GM19328 (cell line): Measurements from ENCODE around the gene PHF13.
A peak's percentile ranks its signal among the peaks of the same experiment; 100 is the strongest.

Source experiments
- ATAC-seq: cut with Tn5 transposase; IDR thresholded peaks from one replicate; pipeline ENCODE4 v1.9.1; 2021; ENCODE audit warnings: mild to moderate bottlenecking, moderate library complexity; ENCODE audit not compliant: unreplicated experiment

PHF13 gene

DNA sequence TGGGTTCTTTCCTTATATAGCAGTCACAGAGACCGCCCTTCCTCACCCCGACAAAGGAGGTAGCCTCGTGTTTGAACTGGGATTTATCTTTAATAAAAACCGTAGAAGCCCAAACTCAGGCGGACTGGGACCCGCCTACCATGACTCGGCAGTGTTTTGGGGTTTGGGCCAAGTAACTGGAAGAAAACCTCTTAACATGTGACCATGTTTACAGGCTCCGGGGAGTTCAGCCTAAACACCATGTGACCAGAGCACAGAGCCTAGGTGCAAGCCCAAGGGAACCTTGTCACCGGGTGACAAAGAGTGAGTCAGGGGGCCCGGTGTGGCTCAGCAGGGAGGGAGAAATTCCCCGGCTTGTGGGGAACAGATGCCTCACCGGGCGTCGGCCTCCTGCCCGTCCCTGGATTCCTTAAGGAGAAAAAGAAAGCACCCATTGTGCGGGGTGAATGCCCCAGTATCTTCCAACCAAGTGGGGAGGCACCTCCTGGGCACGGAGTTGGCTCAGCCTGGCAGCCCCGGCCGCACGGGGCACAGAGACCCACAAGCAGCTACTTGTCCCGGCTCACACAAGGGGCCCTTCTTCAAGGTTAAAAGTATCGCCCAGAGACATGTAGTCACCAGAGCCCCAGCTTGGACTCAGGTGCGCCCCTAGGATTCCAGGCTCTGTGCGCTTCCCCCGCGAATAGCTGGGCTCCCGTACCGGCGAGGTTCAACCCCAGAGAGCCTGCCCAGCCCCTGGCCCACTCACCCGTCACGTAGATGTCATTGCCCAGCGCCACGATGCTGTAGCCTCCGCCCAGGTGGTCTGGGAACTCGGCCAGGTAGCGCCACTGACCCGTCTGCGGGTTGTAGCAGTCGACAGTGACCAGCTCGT, 12.2 kb upstream of the PHF13 start:
- ATAC-seq: no peak

DNA sequence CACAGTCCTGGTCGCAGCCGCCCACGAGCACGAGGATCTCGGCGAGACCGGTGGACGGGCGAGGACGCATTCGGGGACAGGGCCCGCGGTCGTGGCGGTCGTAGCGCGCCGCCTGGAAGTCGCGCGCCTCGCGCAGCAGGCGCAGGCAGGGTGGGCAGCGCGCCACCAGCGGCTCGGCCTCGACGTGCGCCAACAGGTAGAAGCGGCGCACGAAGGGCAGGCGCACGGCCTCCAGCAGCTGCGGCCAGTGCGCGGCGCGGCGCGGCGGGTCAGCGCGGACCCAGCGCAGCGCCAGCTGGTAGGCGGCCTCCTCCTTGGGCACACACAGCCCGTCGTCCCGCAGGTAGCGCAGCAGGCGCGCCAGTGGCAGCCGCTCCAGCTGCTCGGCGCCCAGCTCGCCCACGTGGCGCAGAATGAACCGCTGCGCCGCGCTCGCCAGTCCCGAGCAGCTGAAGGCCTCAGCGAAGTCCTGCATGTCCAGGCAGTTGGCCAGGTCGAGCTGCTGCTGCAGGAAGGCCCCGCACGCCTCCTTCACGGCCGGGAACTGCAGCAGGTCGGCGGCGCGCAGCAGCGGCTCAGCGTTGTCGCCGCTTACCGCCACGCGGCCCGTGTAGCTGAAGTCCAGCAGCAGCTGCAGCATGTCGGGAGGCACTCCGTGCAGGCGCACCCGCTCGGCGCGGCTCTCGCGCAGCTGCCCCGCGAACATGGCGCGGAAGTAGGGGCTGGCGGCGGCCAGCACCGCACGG, 11.4 kb upstream of the PHF13 start:
- peak; percentile 6 for ATAC-seq

DNA sequence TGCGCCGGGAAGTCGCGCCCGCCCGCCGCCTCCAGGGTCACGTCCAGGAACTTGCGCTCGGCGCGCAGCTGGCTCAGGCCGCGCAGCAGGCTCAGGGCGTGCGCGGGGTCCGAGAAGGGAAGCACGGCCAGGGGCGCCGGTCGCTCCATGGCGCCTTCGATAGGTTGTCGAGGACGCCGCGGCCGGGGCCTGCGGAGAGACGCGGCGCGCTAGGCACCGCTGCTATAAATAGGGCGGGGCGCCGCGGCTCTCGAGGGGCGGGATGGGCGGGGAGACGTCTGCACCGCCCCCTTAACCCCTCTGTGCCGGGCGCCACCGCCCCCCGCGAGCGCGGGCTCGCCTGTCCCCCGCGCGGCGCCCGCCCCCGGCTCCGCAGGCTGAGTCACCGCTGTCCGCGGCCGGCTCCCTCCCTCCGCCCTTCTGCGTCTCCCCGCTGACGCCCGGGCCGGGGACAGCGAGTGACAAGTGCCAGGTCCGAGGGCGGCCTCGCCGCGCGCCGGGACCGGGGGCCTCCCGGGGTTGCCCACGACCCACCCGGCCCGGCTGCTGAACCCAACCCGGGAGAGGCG, 10.8 kb upstream of the PHF13 start, which contains the start of gene KLHL21:
KLHL21 (minus strand) TSS at position 201 of the 569 bp plus-strand sequence; CDS start at position 149, 52 bp downstream.
- ATAC-seq: peak; percentile 47

DNA sequence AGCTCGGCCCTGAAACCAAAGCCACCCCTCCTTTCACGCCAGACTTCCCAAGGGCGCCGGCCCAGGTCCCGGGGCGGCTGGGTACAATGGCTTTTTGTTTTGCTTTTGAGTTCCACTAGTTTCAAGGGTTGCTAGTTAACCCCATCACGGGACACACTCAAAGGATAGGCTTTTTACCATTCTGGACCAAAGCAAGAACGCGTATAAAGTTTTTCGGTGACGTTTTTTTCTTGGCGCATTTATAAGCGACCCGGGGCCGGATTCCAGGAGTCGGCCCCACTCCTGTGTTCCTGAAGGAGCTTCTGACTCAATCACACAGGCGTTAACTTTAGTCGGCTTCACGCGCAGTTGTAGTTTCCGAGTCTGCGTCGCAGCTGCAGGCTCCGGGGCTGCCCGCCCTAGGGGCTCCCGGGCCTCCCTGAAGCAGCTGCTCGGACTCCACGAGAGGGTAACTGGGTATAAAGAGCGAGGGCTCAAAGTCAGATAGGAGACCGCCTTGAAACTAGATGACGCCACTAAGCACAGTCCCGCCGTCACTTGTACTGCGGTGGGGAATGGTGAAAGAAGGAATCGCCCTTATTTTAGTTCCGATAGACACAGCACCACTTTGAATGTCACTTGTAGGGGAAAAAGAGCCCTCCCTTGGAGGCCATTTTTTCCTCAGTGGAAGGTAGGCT, 10.2 kb upstream of the PHF13 start:
- ATAC-seq: peak; percentile 24

DNA sequence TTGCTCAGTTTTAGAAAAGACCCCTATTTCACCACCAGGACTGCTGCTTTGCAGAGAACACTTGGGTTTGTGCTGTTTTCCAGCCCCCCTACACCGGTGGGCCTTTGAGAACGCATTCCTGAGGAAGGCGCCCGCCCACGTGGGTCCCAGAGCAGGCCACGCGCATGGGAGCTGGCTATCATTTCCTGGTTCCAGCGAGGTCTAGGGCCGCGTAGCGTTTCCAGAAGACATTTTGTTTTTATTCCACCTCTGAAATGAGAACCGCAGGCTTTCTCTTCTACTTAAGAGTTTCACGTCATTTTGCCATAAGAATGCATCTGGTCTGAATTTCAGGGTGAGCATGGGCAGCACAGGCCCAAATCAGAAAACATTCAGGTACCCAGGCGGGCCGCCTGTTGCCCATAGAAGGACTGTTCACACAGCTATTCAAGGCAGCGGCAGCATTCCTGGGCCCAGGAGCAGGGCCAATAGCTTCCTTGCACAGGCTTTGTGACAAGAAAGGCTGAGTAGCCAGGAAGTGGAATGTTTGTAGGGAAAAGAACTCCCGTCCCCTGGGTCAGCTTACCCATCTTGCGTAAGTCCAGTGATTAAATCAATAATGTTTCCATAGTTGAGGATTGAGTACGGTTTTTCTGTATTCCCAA, 9.5 kb upstream of the PHF13 start:
- ATAC-seq: no peak

DNA sequence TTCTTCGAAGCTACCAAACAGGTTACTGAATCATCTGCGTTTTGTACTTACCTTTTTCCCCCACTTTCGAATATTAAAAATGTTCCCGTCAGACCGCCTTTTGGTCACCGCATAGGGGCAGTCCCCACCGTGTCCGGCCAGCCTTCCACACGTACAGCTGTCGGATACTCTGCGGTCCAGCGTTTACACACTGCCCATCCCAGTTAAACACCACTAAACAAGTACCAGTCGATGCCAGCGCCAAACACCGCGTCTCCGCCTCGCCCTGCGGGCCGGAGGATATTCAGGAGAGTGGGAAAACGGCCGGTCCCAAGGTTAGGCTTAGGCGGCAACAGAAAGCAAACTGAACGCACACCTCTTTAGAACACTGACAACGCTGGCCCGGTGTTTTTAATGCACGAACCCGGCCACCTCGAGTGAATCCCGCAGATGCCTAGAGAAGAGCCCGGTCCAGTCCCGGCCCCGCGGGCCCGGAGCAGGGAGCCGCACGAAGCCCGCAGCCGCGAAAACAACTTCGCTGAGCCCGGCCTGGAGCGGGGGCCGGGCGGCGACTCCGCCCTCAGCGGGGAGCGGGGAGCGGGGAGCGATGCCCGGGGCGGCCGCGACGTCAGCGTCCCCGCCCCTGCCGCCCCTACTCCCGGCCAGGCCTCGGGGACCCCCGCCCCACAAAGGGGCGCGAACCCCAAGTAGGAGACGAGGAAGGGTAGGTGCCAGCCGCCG, 730 bp upstream of the PHF13 start:
- ATAC-seq: peak; percentile 31

DNA sequence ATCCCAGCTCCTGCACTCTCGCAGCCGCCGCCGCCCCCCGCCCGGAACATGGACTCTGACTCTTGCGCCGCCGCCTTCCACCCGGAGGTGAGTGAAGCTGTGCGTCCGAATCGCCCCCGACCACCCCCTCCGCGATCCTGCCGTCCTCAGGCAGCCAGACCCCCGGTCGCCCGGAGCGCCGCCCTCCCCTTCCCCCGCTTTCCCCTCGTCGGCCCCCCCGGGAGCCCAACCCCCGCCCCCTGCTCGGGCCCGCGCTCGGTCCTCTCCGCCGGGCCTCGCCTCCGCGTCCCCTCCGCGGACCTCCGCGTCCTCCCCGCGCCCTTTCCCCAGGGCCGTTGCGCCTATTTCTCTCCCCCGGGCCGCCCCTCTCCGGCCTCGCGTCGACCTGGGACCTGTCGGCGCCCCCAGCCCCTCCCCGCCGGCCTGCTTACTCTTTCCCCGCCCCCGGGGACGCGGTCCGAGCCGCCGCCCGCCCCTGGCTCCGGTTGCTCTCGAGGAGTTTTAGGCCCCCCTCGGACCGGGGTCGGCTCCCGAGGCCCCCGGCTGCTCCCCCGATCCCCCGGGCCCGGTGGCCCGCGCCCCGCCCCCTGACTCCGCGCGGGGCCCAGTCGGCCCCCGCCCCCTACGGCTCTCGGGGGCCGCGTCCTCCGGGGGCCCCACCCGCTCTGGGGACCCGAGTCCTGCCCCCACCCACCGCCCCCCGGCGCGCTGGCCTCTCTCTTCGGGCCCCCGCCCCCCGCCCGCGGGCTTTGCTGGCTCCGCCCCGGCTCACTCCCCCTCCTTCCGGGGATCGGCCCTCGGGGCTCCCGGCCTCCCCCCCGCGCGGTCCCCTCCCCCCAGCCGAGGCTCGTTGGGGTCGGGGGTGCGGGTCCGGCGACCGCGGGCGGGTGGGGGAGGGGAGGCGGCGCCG, 743 bp downstream of the PHF13 start:
- ATAC-seq: no peak

DNA sequence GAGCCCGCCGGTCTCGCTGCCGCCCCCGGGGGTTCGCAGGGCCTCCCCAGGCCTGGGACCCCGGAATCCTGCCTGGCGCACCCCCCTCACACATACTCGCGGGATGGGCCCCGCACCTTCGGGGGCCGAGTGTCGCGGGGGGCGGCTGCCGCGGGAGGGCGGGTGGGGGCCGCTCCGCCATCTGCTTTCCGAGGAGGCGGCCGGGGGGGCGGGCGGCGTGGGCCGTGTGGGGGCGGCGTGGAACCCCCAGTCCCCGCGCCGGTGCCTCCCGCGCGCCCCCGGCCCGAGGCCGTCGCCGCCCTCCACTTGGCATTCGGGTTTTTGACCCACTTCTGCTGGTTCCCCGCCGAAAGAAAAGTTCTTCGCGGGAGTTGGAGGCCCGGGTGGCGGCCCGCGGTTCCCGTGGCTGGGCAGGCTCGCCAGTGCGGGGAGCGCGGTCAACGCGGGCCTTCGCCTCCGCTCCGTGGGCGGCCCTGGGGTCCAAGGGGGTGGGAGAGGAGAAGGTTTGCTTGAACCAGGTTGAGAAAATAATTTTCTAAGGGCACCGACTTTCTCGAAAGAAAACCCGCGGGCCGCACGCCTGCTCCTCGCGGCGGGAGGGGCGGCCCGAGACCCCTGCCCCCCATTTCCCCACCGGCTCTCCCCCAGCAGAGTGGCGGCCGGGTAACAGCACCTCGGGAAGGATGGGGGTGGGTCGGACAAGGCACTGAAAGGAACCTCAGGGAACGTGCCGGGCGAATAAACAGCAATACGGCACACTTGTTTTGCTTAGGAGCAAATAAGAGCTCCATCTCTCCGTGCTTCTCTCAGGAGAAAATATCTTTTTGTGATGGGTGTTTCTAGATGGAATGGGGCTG, 1.6 kb downstream of the PHF13 start:
- no peak for ATAC-seq

DNA sequence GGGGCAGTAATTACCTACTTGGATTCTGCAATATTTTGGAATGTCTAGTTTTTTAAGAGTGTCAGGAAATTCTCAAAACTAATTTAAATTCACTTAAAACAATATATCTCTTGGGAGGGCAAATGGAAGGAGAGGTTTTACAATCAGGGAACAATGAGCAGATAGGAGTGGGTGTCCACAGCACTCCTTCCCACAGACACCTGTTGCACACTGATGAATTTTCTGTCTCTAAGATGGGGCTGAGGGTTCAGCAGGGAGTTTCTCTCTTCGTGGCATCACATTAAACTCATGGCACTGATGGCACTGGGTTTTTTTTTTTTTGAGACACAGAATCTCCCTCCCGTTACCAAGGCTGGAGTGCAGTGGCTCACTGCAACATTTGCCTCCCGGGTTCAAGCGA, 5.5 kb downstream of the PHF13 start:
- ATAC-seq: no peak

DNA sequence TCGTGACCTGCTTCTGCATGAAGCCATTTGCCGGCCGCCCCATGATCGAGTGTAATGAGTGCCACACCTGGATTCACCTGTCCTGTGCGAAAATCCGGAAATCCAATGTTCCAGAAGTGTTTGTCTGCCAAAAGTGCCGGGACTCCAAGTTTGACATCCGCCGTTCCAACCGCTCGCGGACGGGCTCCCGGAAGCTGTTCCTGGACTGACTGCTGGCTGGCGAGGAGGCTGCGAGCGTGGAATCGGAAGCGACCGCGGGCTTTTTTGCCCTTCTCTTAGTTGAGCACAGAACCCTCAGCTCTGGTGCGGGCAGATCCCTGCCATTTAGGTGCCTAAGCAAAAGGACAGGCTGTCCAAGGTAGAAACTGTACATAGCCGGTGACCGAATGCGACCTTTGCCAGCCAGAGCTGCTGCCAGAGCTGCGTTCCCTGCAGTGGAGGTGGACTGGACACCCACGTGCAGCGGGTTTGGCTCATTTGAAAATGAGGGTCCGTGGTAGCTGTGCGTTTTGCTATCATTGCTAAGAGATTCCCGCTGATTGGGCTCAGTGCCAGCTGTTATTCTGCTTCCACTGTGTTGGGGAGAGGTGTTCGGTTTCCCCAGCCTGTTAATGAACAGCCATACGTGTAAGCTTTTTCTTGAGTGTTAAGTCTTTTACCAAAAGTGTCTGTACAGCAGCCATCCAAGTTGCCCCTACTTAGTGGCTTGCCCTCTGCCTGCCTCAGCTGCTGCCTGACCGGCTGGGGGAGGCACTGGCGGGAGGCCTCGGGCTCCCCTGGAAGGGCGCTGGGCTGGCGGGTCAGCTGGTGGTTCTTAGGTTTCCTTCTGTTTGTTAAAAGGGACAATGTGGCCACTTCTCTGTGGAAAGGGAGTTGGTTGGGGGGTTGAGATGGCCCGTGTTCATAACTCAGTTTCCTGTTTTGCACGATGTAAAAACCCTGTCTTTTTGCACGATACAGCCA, 8.2 kb downstream of the PHF13 start:
- ATAC-seq: no peak

DNA sequence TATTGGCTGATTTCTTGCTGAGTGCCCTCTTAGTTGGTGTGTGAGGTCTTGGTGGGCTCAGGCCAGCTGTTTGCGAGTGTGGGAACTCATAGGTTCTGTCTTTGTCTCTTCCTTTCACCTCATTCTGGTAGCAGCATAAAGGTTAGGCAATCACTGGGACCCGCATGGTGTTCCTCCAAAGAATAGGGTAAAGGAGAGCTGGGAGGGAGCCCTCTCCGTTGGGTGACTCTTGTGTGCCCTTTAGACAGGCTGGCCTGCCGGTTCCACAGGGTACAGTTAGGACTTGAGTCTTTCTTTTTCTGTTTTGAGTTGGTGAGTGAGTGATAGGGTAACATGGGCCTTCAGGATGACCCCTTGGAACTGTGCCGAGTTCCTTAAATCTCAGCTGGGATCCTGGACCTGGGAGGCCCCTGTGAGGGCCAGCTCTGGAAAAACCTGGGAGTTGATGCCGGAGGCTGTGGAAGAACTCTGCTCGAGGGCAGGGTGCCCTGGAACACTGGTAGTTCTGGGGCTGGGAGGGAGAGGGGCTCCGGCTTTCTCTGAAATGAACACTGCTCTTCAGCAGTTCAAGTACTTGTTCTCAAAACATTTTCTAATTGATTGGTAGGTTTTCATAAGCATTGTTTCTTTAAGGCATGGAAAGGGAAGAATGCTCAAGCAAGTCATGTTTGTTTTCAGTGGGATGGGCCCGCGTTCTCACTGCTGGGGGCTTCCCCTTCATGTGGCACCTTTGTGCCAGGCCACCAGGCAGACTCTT, 9.0 kb downstream of the PHF13 start:
- ATAC-seq: no peak

DNA sequence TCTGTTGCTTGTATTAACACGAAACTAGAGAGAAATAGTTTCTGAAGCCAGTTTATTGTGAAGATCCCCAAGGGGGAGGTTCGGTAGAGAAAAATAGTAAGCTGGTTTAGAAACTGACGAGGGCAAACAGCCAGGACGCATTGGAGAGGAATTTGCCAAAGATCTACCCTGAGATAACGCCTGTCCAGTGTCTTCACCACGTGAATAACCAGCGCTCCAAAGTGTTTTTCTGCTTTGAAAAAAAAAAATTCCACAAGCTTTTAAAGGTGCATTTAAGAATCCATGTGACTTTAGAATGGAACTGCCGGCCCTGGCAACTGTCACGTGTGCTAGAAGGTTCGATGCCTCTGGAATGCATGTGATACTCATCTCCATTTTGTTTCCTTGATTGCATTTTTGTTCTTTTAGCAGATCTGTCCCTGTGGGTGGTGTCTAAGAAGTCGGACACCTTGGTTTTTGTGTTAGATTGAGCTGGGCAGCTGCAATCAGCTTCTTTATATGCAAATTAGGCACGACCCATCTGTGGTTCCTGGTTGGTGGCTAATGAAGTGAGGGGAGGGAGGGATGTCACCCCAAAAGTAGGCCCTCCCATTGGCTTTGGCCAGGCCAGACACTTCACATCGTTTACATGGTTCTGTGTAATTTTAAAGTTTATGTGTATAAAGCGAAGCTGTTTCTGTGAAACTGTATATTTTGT, 9.9 kb downstream of the PHF13 start:
- ATAC-seq: no peak

DNA sequence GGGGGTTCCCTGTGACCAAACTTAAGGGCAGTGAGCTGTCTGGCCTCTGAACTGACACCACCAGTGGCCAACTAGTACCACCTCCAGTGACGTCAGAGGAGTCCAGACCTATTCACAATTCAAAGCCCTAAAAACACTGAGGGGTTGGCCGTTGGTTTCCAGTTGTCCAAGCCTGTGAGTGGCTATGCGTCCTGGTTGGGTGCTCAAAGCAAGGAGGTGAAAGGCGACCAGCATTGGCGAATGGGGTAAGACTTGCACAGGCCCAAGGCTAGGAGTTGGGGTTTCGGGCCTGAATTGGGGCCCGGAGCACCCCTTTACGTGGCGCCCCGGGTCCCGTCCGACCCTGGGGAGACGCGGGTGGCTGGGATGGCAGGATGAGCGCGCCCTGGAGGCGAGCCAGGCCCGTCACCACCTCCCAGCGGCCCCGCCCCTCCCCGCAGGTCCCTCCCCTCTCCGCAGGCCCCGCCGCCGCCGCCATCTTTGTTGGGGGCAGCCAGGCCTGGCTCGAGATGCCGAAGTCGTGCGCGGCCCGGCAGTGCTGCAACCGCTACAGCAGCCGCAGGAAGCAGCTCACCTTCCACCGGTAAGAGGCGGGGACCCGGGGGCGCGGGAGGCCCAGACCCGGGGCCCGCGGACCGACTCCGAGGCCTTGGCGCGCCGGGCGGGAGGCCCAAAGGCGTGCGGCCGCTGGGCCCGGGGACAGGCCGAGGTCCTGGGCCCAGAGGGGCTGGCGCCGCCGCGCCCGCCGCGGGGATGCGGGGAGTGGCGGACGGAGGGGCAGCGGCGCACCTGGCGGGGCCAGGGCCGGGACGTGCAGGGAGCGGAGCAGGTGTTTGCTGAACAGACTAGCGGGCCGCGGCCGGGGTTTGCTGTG, 11.4 kb downstream of the PHF13 start, which contains the start of gene THAP3:
THAP3 (plus strand) TSS at position 159 of the 874 bp plus-strand sequence; CDS start at position 510, 351 bp downstream.
- peak; percentile 76 for ATAC-seq

DNA sequence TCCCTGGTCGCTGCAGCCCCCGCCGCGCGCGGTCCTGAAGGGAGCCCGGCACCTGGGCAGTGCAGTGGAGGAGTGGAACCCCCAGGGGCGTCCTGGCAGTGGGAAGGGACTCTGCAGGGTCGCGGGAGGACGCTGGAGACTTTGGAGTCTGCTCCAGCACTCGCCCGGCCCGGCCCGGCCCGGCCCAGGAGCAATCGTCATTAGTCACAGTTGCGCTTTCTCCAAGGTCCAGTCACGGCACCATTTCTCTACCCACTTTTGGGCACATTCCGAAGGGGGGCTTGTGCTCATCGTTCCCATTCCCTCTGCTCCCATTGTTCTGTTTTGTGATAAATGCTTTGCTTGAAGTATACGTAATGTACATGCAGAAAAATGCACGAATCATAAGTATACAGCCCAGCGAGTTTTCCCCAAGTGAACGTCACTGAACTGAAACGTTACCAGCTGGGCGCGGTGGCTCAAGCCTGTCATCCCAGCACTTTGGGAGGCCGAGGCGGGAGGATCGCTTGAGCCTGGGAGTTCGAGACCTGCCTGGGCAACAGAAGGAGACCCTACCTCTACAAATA, 12.1 kb downstream of the PHF13 start:
- ATAC-seq: peak; percentile 42
